Measurements from ENCODE around the gene CCDC170.

Gene CCDC170

DNA sequence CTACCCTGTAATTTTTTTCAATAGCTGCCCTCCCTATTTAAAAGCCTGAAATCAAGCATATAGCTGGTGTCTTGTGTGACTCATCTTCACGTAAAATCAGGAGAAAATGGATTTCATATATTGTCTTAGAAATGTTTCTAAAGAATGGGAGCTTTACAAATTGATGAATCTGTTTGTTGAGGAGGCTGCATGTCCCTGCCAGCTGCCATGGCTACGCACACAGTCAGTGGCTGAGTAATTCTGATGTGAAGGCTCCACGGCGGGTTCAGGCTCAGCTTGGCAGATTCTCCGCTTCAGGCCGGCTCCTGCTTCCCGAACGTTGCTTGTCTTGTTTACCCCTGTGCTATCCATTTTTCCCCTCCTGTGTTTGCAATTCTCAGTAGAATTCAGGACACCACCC lies 82.8 kb downstream of the CCDC170 start:
- DNase-seq, result no peak
- Histone ChIP-seq H3K27ac (ENCODE audit: low read length) (no peak overlapping the region), H3K27me3 (replicated peaks; ENCODE audit: insufficient read depth, low read length) (no peaks in the 10 kb centered on the region), H3K9me3 (replicated peaks; ENCODE audit: insufficient read depth, low read length) (no peaks in the 10 kb centered on the region), H3K9me2 (replicated peaks; ENCODE audit: insufficient read depth, low read length) (no peaks in the 10 kb centered on the region), H3K36me3 (replicated peaks; ENCODE audit: insufficient read depth, low read length) (no peaks in the 10 kb centered on the region), H2AFZ (ENCODE audit: low read length) (no peak overlapping the region), H3K9ac (ENCODE audit: low read length) (no peak overlapping the region), H3F3A (ENCODE audit: insufficient read depth, low read length) (no peaks in the 10 kb centered on the region), H4K20me1 (ENCODE audit: insufficient read depth, low read length) (no peaks in the 10 kb centered on the region), H3K4me2 (ENCODE audit: low read depth, low read length) (no peak overlapping the region), H3K4me3 (ENCODE audit: low read length) (no peak overlapping the region), H3K79me2 (ENCODE audit: low read length) (no peaks in the 10 kb centered on the region), H3K4me1 (ENCODE audit: low read length) (no peaks in the 10 kb centered on the region)
- TF ChIP-seq EZH2 (optimal IDR thresholded peaks at IDR 0.05; ENCODE audit: low read depth, low read length), result no peak
- TF ChIP-seq, protein P1, sequence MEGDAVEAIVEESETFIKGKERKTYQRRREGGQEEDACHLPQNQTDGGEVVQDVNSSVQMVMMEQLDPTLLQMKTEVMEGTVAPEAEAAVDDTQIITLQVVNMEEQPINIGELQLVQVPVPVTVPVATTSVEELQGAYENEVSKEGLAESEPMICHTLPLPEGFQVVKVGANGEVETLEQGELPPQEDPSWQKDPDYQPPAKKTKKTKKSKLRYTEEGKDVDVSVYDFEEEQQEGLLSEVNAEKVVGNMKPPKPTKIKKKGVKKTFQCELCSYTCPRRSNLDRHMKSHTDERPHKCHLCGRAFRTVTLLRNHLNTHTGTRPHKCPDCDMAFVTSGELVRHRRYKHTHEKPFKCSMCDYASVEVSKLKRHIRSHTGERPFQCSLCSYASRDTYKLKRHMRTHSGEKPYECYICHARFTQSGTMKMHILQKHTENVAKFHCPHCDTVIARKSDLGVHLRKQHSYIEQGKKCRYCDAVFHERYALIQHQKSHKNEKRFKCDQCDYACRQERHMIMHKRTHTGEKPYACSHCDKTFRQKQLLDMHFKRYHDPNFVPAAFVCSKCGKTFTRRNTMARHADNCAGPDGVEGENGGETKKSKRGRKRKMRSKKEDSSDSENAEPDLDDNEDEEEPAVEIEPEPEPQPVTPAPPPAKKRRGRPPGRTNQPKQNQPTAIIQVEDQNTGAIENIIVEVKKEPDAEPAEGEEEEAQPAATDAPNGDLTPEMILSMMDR (IDR thresholded peaks at IDR 0.05; ENCODE audit: low read length), result no peak

DNA sequence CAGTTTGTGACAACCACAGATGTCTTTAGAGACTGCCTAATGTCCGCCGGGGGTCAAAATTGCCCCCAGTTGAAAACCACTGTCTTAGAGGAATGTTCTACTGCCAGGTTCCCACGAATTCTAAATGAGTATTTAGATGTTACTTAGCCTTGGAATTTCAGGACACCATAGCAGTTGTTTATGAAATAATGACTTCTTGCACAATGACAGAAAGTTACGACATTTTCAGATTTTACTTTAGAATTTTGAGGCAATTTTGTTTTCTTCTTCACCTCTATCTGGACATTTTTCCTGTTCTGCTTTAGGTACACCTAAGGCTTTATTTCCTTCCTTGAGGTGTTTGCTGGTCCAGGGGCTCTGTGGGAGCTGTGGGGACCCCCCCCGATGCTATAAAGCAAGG lies 83.4 kb downstream of the CCDC170 start:
- H2AFZ ChIP-seq (ENCODE audit: low read length), result no peak overlapping the region

DNA sequence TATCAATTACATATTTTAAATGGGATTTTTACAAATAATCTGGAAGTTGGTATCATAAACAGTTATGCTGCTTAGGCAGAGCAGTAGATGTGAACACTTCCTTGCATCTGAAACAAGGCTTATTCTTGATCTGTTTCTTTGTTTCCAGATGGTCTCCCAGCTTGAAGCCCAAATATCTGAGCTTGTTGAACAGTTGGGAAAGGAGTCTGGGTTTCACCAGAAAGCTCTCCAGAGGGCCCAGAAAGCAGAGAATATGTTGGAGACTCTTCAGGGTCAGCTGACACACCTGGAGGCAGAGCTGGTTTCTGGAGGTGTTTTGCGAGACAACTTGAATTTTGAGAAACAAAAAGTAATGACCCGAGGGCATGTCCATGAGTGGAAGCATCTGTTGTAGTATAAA lies 91.9 kb downstream of the CCDC170 start:
- no peaks in the 10 kb centered on the region for H3K79me2 ChIP-seq (ENCODE audit: low read length)
- no peak overlapping the region for H3K27ac ChIP-seq (ENCODE audit: low read length)
- H2AFZ ChIP-seq (ENCODE audit: low read length), result no peak overlapping the region
- H3K27me3 ChIP-seq (replicated peaks; ENCODE audit: insufficient read depth, low read length), result no peaks in the 10 kb centered on the region
- no peaks in the 10 kb centered on the region for H4K20me1 ChIP-seq (ENCODE audit: insufficient read depth, low read length)
- H3F3A ChIP-seq (ENCODE audit: insufficient read depth, low read length), result no peaks in the 10 kb centered on the region
- no peak for DNase-seq
- H3K4me1 ChIP-seq (ENCODE audit: low read length), result no peaks in the 10 kb centered on the region
- no peaks in the 10 kb centered on the region for H3K9me3 ChIP-seq (replicated peaks; ENCODE audit: insufficient read depth, low read length)
- no peak for TF ChIP-seq EZH2phosphoT487 (IDR thresholded peaks at IDR 0.05; ENCODE audit: low read length)
- no peak for TF ChIP-seq EZH2 (optimal IDR thresholded peaks at IDR 0.05; ENCODE audit: low read depth, low read length)
- TF ChIP-seq, protein P1 (IDR thresholded peaks at IDR 0.05; ENCODE audit: low read length), result no peak
- no peaks in the 10 kb centered on the region for H3K36me3 ChIP-seq (replicated peaks; ENCODE audit: insufficient read depth, low read length)
- no peak overlapping the region for H3K9ac ChIP-seq (ENCODE audit: low read length)
- H3K4me2 ChIP-seq (ENCODE audit: low read depth, low read length), result no peak overlapping the region
- no peaks in the 10 kb centered on the region for H3K9me2 ChIP-seq (replicated peaks; ENCODE audit: insufficient read depth, low read length)
- H3K4me3 ChIP-seq (ENCODE audit: low read length), result no peak overlapping the region

More for the DNA sequence above, 83.4 kb downstream of the CCDC170 start:
- H4K20me1 ChIP-seq (ENCODE audit: insufficient read depth, low read length), result no peaks in the 10 kb centered on the region
- H3K27me3 ChIP-seq (replicated peaks; ENCODE audit: insufficient read depth, low read length), result no peaks in the 10 kb centered on the region
- H3F3A ChIP-seq (ENCODE audit: insufficient read depth, low read length), result no peaks in the 10 kb centered on the region
- DNase-seq, result no peak
- H3K9ac ChIP-seq (ENCODE audit: low read length), result no peak overlapping the region
- H3K9me3 ChIP-seq (replicated peaks; ENCODE audit: insufficient read depth, low read length), result no peaks in the 10 kb centered on the region
- H3K4me1 ChIP-seq (ENCODE audit: low read length), result no peaks in the 10 kb centered on the region
- H3K4me3 ChIP-seq (ENCODE audit: low read length), result no peak overlapping the region
- H3K27ac ChIP-seq (ENCODE audit: low read length), result no peak overlapping the region
- no peaks in the 10 kb centered on the region for H3K36me3 ChIP-seq (replicated peaks; ENCODE audit: insufficient read depth, low read length)
- TF ChIP-seq EZH2 (optimal IDR thresholded peaks at IDR 0.05; ENCODE audit: low read depth, low read length) (no peak), EZH2phosphoT487 (IDR thresholded peaks at IDR 0.05; ENCODE audit: low read length) (no peak)
- TF ChIP-seq, protein P1 (IDR thresholded peaks at IDR 0.05; ENCODE audit: low read length), result no peak
- H3K4me2 ChIP-seq (ENCODE audit: low read depth, low read length), result no peak overlapping the region
- no peaks in the 10 kb centered on the region for H3K79me2 ChIP-seq (ENCODE audit: low read length)
- H3K9me2 ChIP-seq (replicated peaks; ENCODE audit: insufficient read depth, low read length), result no peaks in the 10 kb centered on the region

Data from MM.1S (cell line).